ENCODE results near the gene CDCP2.
"Not testable (repeated sequence)": the region's sequence is repeated elsewhere in the genome, so short reads cannot be mapped to it uniquely, and the experiment has no call there.

Gene CDCP2

DNA sequence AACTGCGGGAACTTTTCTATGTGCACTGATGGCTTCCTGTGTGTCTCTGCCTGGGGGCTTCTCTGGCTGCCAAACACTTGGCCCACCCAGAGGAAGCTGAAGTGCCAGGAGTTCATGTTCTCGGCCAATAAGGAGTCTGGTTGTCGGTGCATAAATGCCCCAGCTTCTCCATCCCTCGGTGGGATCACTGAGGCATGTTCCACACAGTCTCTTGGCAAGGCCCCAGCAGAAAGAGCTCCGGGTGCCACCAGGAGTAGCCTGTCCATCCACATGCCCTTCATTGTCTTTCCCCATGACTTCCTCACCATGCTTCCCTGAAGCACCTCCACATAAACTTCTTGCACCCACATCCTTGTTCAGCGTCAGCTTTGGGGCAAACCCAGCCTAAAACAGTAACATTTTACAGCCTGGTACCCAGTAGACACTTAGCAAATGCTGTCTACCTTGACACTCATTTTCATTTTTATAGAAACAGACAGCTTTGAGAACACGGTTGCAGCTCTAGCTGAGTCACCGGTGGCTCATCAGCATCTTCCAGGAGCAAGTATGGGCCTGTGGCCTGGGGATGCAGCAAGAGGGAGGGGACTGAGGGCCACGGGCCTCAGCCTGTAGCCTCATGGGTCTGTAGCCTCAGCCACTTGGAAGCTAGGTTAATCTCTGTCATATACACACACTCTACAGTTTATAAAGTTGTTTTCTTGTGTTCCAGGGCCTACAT, 14.8 kb upstream of the CDCP2 start:
- DNase-seq: no peak

DNA sequence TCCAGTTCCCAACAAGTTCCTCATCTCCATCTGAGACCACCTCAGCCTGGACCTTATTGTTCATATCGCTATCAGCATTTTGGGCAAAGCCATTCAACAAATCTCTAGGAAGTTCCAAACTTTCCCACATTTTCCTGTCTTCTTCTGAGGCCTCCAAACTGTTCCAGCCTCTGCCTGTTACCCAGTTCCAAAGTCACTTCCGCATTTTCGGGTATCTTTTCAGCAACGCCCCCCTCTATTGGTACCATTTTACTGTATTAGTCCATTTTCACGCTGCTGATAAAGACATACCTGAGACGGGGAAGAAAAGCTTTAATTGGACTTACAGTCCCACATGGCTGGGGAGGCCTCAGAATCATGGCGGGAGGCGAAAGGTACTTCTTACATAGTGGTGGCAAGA, 13.6 kb upstream of the CDCP2 start:
- DNase-seq: not testable (repeated sequence)

DNA sequence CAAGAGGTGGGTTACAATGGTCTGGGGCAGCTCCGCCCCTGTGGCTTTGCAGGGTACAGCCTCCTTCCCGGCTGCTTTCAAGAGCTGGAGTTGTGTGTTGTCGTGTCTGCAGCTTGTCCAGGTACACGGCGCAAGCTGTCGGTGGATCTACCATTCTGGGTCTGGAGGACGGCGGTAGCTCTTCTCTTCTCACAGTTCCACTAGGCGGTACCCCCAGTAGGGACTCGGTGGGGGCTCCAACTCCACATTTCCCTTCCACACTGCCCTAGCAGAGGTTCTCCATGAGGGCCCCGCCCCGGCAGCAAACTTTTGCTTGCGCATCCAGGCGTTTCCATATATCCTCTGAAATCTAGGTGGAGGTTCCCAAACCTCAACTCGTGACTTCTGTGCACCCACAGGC, 12.3 kb upstream of the CDCP2 start:
- DNase-seq: no peak

DNA sequence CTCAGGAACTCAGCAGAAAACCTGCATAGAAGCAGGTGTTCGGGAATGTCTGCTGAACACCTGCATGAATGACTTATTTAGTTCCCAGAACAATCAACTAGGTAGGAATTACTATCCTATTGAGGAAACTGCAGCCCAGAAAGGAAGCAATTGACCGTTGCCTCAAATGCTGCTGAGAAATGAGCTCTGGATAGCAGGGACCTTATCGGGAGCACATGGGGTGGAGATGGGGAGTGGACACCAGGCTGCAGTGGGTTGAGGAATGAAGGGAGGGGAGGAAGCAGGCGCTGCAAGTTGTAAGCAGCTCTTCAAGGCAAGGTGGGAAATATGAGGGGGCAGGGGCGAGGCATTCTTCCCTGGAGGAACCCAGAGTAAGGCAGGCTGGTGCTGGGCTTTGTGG, 10.8 kb upstream of the CDCP2 start:
- DNase-seq: no peak

DNA sequence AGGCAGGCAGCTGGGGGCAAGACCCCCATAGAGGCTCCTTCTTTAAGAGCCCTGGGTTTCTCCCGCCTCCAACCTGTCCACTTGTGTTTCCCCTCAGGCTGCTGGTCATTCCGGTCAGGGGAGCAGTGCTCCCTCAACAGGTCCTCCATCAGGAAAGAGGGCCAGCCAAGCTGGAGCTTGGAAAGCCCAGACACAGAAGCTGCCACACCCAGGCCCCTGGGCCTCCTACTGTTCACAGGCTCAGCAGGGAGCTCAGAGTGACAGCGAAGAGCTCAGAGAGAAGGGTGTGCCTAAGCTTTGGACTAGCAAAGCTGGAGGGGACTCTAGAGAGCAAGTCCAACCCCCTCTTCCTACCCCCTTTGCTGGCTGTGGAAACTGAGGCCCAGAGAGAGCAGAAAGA, 10.3 kb upstream of the CDCP2 start:
- no peak for DNase-seq

DNA sequence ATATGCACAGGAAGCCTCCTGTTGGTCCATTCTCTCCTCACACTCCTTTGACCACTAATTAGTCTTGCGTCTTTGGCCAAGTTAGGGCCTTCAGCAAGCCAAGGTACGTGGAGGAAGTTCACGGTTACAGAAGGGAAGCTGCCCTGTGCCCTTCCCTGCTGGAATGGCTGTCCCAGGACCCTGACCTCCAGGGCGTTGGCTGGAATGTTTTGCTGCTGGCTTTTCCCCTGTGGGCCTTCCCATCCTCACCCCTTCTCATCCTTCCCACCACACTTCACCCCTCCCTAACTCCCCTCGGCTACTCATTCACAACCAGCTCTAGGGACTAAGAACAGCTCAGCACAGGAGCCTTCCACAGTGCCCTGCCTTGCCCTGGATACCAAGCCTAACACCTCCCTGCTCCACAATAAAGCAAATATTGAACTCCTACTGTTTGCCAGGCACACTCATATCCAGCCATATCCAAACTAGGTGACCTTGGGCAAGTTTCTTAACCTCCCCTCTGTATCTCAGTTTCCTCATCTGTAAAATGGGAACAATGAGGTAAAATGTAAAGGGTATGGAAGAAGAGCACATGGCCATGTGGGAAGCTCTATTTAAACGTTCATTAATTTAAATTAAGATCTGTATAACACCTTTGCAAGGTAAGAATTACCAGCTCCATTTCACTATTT, 8.8 kb upstream of the CDCP2 start:
- no peak for DNase-seq

DNA sequence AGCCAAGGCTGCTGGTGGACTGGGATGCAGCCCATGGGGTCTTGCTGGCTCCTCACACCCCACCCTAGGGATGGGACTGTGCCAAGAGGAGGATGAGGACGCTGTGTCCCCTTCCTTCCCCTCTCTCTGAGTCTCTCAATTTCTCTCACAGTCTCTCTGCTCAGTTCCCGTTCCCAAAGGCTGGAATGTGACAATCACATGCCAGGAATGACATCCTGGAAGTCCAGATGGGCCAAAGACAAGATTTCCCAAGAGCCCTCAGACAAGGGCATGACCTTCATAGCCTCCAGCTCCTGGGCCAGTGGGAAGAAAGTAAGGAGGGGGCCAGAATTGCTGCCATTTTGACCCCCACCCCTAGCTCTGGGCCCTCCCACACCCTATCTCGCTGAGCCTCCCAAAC, 7.6 kb upstream of the CDCP2 start:
- no peak for DNase-seq

DNA sequence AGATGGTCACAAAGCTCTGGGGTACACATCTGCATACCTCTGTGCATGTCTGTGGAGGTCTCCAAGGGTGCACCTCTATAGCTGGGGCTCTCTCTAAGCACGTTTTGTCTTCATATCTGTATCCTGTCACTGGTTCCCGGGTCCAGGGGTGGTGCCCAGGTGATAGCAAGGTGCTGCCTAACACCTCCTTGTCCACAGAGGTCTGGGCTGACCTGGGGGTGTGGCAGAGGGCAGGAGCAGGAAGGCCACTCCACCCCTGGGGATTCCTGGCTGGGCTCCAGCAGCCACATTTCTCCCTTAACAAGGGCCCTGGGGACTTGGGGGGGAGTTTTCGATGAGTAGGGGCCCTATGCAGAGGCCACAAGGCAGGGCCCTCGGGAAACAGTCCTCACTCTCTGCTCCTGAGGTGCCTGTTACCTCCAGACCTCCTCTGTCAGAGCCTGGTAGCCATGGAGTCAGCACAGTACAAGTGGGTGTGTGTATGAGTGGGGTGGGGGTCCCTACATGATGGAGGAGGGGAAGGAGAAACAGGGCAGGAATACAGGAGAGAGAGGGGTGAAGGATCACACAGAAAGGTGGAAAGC, 7.0 kb upstream of the CDCP2 start:
- DNase-seq: no peak

DNA sequence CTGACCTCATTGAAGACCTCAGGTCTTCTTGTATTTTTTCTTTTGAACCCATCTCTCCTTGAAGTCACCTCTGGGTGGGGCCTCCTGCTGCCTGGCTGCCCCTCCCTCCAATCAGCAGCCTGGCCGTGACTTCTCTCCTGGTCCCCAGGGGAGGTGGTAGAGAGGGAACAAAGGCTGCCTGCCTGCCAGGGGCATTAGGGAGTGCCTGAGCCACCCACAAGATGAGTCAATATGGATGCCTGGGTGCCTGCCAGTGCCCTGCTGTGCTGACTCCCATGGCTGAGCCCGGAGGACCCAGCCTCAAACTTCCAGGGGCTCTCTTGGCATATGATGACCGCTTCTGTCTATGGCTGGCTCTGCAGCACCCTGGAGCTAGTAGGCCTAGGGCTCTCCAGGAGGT, 5.3 kb upstream of the CDCP2 start:
- no peak for DNase-seq

DNA sequence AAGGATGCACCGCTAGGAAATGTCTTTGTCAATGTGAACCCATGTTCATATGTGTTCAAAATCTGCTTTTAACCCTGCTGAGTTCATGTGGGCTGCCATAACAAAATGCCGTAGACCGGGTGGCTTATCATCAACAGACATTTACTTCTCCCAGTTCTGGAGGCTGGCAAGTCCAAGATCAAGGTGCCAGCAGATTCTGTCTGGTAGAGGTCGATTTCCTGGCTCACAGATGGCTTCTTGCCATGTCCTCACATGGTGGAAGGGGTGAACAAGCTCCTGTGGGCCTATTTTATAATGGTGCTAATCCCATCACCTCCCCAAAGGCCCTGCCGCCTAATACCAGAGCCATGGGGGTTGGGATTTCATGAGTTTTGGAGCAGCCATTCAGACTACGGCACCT, 4.6 kb upstream of the CDCP2 start:
- peak; percentile 84 for DNase-seq

DNA sequence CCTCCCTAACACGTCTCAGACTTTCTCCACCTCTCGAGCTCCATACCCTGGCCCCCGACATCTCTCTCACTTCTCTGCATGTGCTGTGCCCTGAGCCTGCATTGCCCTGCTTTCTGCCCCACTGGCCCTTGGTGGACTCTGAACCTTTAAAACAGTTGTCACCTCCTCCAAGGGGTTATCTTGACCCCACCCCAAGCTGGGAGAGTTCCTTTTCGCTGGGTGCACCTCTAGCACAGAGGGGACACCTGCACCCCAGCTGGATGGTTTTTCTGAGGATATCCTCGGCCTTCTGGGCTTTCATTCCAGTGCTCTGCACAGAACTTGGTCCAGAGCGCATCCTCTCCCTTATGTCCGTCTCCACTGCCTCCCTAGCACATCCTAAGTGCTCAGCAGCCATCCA, 4.2 kb upstream of the CDCP2 start:
- DNase-seq: no peak

DNA sequence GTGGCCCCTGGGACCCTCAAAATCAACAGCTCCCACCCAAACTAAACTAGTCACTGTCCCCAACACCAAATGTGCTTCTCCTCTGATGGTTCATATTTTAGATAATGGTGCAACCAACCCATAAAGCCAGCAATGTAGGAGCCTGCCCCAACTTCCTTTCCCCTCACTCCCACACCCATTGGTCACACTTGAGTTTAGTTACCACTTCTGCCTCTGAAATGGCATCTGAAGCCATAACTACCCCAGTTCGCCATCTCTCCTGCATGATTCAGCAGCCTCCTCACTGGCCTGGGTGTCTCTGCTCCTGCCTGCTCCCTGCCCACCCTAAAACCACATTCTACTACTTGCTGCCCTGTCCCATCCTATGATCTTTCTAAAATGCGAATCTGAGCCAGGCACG, 3.4 kb upstream of the CDCP2 start:
- DNase-seq: no peak

DNA sequence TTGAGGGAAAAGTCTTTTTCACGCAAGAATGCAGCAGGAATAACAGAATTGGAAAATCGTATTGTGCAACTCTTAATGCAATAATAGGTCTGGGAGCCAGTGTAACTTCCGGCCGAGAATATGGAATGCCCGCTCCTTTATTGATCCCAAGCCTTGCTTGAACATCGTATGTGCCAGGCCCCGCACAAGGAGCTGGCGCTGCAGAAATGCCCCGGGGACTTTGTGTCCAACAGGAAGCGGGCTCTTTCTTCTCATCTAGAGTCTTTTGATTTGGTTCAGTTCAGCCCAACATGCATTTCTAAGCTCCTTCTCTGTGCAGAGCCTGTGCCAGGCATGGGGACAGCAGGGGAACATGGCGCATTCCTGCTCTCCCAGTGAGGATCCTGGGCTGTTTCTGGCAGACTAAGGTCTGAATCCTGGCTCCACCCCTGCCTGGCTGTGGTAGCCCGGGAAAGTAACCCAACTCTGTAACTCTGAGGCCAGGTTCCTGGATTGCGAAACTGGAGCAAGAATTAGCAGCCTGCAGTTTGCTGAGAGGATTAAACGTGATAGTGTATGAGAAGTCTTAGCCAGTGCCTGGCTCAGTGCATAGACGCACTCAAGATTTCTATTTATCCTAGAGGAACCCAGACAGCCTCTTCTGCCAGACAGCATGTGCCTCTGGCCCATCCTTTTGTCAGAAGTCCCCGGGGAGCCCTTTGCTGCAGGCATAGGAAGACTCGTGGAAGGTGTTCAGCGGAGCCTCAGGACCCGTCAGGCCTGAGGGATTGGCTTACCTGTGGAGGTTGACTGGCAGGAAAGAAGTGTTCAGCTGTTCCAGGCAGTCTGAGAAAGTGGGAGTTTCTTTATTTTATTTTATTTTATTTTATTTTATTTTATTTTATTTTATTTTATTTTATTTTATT, 987 bp upstream of the CDCP2 start:
- no peak for DNase-seq

DNA sequence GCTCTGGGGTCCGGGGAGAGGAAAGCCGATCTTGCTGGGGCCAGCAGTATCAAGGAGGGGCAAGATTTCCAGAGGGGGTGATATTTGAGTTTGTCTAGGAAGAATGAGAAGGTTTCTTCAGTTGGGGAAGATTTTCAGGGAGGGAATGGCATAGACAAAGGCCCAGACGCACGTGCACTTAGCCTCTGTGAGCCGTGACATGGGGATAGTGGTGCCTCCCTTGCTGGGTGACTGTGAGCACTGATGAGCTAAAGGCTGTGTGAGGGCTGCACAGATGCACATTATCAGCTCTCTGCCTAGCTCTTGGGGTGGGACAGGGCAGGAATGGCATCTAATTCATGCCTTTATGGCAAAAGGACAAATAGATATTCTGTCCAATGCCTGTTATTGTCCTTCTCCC, 1.8 kb downstream of the CDCP2 start:
- no peak for DNase-seq

DNA sequence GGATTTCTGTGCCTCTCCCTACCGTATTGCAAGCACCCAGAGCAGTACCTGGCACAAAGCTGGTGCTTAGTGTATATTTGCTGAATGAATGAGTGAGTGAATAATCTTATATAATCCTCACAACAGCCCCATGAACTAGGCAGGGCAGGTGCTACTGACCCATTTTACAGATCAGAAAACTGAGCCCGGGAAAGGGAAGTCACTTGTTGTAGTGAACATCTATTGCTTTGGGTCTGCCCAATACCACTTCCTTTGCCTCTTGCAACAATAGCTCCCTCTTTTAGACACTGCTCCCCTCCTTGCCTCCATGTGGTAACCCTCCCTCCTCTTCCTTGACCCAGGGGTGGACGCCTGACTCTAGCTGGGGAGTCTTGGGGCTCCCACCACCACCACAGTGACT, 3.1 kb downstream of the CDCP2 start:
- DNase-seq: no peak

DNA sequence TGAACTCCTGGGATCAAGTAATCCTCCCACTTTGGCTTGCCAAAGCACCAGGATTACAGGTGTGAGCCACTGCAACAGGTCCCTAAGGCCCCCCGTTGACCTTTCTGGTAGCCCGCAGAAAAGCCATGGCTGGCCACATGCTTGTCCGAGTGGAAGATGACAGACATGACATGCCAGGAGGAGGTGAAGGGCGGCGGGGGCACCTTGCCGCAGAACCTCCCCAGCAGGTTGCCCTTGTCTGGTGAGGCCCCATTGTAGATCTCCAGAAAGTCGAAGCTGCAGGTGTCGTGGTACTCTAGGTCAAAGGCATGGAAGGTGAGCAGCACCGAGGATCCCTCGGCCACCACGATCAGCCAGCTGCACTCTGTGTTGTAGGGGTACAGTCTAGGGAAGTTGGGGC, 8.4 kb downstream of the CDCP2 start:
- no peak for DNase-seq

DNA sequence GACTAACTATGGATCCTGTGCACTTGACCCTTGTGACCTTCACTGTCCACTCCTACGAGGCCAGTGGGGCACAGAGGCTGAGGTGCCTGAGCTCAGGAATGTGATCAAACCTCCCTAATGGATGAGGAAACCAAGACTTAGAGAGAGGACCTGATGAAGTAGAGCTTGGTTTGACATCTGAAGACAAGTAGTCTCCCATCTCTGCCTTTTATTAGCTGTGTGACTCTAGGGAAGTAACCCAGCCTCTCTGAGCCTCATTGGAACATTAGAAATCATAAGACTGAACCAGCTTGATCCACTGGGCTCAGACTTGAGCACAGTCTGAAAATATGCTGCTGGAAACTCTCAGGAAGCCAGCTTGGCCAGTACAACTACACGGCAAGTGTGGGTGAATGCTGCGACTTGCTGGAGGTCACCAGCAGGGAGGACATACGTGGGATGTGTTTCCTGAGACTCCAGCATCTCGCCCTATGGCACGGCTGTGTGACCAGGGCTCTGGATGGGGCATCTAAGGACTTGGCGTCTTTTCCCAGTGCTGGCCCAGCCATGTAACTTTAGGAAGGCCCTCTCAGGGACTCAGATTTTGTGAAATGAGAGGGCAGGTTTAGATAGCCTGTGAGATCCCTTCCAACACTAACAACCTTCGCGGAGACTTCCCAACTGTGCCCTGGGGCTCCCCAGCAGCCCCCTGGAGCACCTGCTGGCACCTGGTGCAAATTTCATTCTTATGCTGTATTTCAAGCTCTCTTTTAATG, 10.5 kb downstream of the CDCP2 start:
- DNase-seq: no peak

DNA sequence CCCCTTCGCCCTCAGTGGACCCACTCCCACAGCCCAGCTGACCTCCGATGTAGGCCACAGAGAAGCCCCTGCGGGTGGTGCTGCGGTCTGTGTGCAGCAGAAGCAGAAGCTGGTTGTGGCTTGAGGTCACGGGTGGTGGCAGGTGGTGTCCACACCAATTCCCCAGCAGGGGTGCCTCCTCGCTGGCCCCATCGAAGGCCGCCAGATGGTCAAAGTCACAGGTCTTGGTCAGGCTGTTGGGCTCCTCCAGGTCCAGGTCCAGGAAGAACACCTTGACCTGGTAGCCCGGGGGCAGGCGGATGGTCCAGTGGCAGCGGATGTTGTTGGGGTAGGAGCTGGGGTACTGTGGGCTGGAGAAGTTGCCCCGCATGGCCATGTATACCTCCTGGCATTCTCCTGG, 13.1 kb downstream of the CDCP2 start:
- DNase-seq: no peak

DNA sequence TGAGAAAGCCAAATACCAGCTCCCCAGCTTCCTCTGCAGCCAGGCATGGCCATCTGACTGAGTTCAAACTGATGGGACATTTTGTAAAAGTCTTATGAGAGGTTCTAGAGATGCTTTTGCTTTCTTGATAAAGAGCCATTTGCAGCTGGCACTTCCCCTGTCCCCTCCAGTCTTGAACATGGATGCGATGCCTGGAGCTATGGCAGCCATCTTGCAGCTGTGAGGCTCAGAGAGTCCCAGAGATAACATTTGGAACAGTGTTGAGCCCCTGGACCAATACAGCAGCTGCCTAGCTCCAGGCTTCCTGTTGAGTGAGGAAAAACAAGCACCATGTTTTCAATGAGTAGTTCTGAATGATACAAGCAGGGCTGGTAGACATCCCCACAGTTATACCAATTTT, 13.8 kb downstream of the CDCP2 start:
- DNase-seq: no peak

DNA sequence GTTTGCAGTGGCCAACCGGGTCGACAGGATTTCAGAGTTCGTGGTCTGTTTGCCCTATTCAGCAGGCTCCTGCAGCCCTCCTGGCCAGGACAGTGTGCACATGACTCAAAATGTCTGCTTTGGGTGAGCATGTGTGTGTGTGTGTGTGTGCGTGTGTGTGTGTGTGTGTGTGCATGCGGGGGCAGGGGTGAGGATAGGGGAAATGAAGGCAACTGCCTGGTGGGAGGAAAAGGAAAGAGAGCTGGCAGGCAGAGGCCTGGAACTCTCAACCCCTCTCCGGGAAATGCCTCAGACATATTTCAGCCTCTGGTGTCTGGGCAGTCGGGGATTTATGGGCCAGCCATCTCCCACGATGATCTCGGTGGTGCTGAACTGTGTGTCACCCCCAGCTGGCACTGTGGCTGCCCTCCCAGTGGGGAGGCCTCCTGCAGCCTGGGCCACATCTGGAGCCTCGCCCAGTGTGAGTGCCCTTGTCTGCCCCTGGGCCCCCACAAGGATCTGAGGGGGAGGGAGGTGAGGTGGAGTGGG, 15.2 kb downstream of the CDCP2 start:
- DNase-seq: peak; percentile 47

DNA sequence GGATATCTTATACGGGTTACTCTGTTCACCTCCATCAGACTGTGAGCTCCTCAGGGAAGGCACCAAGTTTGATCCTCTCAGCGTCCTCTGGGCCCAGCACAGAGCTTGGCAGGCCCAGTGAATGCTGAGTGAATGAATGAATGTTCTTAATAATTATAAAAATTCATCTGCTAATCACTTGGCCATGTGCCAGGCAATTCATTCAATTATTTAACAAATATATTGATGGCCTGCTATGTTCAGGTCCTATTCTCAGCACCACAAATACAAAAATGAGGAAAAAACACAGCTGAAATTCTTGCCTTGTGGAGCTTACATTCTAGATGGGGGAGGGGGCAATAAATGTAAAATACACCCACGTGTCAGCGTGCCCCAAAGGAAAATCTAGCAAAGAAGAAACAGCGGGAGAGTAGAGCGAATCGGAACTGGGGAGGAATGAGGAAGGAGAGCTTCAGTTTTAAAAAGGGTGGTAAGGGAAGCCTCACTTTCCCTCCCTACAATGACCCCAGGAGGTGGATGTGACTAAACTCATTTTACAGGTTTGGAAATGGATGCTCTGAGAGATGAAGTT, 15.8 kb downstream of the CDCP2 start:
- DNase-seq: no peak

DNA sequence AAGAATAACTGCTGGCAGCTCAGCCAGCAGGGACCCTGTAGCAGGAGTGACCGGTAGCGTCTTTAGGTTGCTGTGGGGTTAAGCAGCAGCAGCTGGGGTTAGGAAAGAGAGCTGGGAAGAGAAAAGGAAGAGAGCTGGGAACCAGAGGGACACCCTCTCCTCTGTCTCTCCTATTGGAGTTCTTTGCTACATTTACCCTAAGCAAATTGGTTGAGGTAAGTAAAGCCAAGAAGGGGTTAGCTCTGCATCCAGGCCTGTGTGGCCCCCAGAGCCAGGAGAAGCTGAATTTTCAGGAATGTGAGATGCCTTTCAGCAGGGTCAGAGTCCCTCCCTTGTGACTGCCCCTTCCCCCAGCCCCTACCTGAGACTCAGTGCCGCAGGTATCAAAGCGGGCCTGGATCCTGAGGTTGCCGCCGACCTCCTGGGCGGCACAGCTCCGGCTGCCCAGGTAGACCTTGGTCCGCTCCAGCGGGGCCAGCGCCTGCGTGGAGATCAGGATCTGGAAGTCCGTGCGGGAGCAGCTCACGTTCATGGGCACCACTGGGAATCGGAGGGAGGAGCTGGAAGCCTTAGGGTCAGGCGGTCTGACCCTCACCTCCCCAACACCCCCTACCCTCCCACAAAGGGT, 16.4 kb downstream of the CDCP2 start:
- no peak for DNase-seq
